ENCODE data around the gene PREPL. TPM values are rescaled to one million over a fixed set of nuclear protein-coding genes. Genes with fewer than 3 reads are reported as not detected.
"Not testable (repeated sequence)": the region's sequence is repeated elsewhere in the genome, so short reads cannot be mapped to it uniquely, and the experiment has no call there.

PREPL gene
- total and polyA plus RNA-seq, 2 donors (not counting 1 experiment from before 2014, with no cell fraction given), result 5.5 to 34.0 TPM

DNA sequence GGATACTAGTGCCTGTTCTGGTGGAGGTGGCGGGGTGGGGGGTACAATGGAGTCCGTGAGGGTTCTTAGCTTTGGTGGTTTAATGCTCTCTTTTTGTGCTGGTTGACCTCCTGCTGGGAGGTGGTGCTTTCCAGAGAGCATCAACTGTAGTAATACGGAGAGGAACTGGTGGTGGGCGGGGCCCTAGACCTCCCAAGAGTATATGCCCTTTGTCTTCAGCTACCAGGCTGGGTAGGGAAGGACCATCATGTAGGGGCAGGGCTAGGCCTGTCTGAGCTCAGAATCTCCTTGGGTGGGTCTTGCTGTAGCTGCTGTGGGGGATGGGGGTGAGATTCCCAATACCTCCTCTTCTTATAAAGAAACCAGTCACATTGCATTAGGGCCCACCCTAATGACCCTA is 27.6 kb upstream of the PREPL start:
- Mint-ChIP-seq H3K27ac (no peak overlapping the region), H3K27me3 (no peaks in the 10 kb centered on the region), H3K9me3 (ENCODE audit: insufficient read depth) (peaks cover 4% of the 10 kb centered on the region), H3K4me1 (peaks cover 12% of the 10 kb centered on the region), H3K4me3 (no peak overlapping the region)
- Histone ChIP-seq H2AFZ (ENCODE audit: insufficient read depth, low read depth, low read length, poor library complexity, severe bottlenecking) (no peak overlapping the region), H3K27ac (ENCODE audit: low read length in 2 of 2) (no peak overlapping the region), H3K36me3 (replicated peaks in 1 of 2; ENCODE audit: control extremely low read depth in 1 of 2, control insufficient read depth in 1 of 2, extremely low read depth in 1 of 2, insufficient read depth in 2 of 2, low read length in 1 of 2) (no peaks in the 10 kb centered on the region), H3K4me2 (replicated peaks; ENCODE audit: low read depth, low read length, poor library complexity, severe bottlenecking) (no peak overlapping the region), H3K9ac (ENCODE audit: low read length) (no peak overlapping the region), H4K20me1 (ENCODE audit: control insufficient read depth, insufficient read depth, low read length, poor library complexity, severe bottlenecking) (no peaks in the 10 kb centered on the region), H3K4me1 (ENCODE audit: control insufficient read depth in 2 of 2, insufficient read depth in 2 of 2, low read length in 2 of 2) (no peaks in the 10 kb centered on the region), H3K79me2 (ENCODE audit: control insufficient read depth, insufficient read depth, low read length) (peaks cover 5% of the 10 kb centered on the region), H3K9me3 (ENCODE audit: control extremely low read depth in 1 of 3, control insufficient read depth in 2 of 3, insufficient read depth in 1 of 3, low read length in 2 of 3) (no peaks in the 10 kb centered on the region), H3K27me3 (replicated peaks in 1 of 4; ENCODE audit: control extremely low read depth in 1 of 4, control insufficient read depth in 3 of 4, insufficient read depth in 4 of 4, low read length in 3 of 4) (no peaks in the 10 kb centered on the region), H3K4me3 (ENCODE audit: control extremely low read depth in 1 of 5, extremely low read depth in 1 of 5, insufficient read depth in 1 of 5, low read depth in 2 of 5, low read length in 4 of 5) (no peak overlapping the region)
- ChIA-PET CTCF (interaction anchor here (1.0 to 13.1 kb wide), 6 partner anchors 9 to 566 kb away, joined by 3 to 216 read pairs (median 4); no protein-coding TSS in a partner anchor), POLR2A (no interaction called here)
- intact Hi-C loops (cut with micrococcal nuclease), result no loop called here
- ATAC-seq (ENCODE audit: low read depth) (no peak), DNase-seq (peak; percentile 6)
- no peak for TF ChIP-seq EZH2 (IDR thresholded peaks at IDR 0.05; ENCODE audit: borderline replicate concordance, insufficient read depth, low read depth, low read length, poor library complexity, severe bottlenecking)
- TF ChIP-seq, protein P1, sequence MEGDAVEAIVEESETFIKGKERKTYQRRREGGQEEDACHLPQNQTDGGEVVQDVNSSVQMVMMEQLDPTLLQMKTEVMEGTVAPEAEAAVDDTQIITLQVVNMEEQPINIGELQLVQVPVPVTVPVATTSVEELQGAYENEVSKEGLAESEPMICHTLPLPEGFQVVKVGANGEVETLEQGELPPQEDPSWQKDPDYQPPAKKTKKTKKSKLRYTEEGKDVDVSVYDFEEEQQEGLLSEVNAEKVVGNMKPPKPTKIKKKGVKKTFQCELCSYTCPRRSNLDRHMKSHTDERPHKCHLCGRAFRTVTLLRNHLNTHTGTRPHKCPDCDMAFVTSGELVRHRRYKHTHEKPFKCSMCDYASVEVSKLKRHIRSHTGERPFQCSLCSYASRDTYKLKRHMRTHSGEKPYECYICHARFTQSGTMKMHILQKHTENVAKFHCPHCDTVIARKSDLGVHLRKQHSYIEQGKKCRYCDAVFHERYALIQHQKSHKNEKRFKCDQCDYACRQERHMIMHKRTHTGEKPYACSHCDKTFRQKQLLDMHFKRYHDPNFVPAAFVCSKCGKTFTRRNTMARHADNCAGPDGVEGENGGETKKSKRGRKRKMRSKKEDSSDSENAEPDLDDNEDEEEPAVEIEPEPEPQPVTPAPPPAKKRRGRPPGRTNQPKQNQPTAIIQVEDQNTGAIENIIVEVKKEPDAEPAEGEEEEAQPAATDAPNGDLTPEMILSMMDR (IDR thresholded peaks at IDR 0.05), result no peak
- 44% methylated on average over 4 of the region's 4 CpGs for WGBS (ENCODE audit: insufficient coverage)

- WGBS (ENCODE audit: insufficient coverage), result no CpG with 5 or more reads among the region's 2 CpGs
- intact Hi-C loops (cut with micrococcal nuclease), result not testable (repeated sequence)
- CTCF ChIA-PET, result interaction anchor here (13.1 kb wide), 1 partner anchor 569 kb away, joined by 216 read pairs; no protein-coding TSS in a partner anchor
These were observed 23.9 kb upstream of the PREPL start for GRCh38 chr2:44385226-44385625.

More at GRCh38 chr2:44385226-44385625, 23.9 kb upstream of the PREPL start:
- H3K4me3 ChIP-seq (ENCODE audit: control extremely low read depth in 1 of 5, extremely low read depth in 1 of 5, insufficient read depth in 1 of 5, low read depth in 2 of 5, low read length in 4 of 5); H3K27me3 ChIP-seq (replicated peaks in 1 of 4; ENCODE audit: control extremely low read depth in 1 of 4, control insufficient read depth in 3 of 4, insufficient read depth in 4 of 4, low read length in 3 of 4); H3K4me1 ChIP-seq (ENCODE audit: control insufficient read depth in 2 of 2, insufficient read depth in 2 of 2, low read length in 2 of 2); H4K20me1 ChIP-seq (ENCODE audit: control insufficient read depth, insufficient read depth, low read length, poor library complexity, severe bottlenecking); H3K79me2 ChIP-seq (ENCODE audit: control insufficient read depth, insufficient read depth, low read length); H3K4me3 Mint-ChIP-seq; POLR2A ChIA-PET; DNase-seq; H3K36me3 ChIP-seq (replicated peaks in 1 of 2; ENCODE audit: control extremely low read depth in 1 of 2, control insufficient read depth in 1 of 2, extremely low read depth in 1 of 2, insufficient read depth in 2 of 2, low read length in 1 of 2); H2AFZ ChIP-seq (ENCODE audit: insufficient read depth, low read depth, low read length, poor library complexity, severe bottlenecking); H3K4me2 ChIP-seq (replicated peaks; ENCODE audit: low read depth, low read length, poor library complexity, severe bottlenecking); H3K27ac ChIP-seq (ENCODE audit: low read length in 2 of 2); H3K9ac ChIP-seq (ENCODE audit: low read length); H3K27ac Mint-ChIP-seq; H3K9me3 Mint-ChIP-seq (ENCODE audit: insufficient read depth); H3K27me3 Mint-ChIP-seq; H3K9me3 ChIP-seq (ENCODE audit: control extremely low read depth in 1 of 3, control insufficient read depth in 2 of 3, insufficient read depth in 1 of 3, low read length in 2 of 3); ATAC-seq (ENCODE audit: low read depth): not testable (repeated sequence)
- H3K4me1 Mint-ChIP-seq, result peaks cover 12% of the 10 kb centered on the region

Measured in B cell (primary cell).